ENCODE results near the gene IL10RA.
"Not testable (repeated sequence)": the region's sequence is repeated elsewhere in the genome, so short reads cannot be mapped to it uniquely, and the experiment has no call there.

Gene IL10RA

DNA sequence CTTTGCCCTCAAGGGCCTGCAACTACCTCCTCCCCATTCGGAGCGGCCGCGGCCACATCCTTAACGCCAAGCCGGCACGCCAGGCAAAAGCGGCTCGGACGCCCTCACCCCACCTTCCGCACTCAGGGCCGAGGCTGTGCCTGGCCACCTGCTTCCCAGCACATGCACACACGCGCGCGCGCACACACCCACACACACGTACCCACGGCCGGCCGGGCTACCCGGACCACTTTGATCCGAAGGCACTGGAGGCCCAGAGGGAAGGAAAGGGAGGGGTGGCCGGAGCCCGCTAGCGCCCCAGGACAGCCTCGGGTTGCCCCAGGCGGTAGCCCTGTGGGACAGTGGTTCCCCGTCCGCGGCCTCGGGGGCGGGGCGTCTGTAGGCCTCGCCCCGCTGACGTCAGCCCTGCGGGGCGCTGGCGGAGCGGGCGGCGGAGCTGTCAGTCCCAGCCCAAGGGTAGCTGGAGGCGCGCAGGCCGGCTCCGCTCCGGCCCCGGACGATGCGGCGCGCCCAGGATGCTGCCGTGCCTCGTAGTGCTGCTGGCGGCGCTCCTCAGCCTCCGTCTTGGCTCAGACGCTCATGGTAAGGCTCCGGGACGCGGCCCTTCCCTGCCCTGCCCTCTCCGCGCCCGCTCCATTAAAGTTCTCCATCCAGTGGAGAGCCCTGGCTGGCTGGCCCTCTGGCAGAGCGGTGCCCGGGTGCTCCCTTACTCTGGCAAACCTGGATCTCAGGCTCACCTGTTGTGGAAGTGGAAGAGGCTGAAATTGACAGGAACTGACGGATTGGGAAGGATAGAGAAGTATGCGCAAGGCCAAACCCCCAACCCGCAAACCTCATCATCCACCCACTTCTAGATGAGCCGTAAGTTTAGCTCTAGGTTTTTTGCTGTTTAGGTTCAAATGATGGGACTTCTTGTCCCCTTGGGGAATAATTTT, at the start of gene IL10RA:
Gene IL10RA, plus strand, starts transcription at position 442 of the 935 bp plus-strand sequence. Its CDS starts 74 bp downstream, at position 516.
- peak; percentile 10 for DNase-seq (ENCODE audit: low read depth)

DNA sequence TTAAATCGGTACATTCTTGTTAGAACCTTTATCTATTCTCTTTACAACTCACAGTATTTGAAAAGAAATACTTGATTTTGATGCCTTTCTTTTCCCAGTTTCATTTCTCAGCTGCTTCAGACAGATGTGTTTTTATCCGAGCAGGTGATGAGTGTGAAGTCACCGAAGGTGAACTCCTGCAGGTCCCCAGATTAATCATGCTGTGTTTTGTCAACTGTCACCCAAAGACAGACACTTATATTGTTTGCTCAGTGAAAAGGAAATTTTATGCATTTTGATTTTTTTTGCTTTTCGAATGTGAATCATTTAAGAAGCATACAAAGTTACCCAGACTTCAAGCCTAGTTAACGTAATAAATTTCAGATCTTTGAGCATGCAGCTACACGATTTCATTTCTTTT, 49.2 kb upstream of the IL10RA start:
- no peak for DNase-seq (ENCODE audit: low read depth)

DNA sequence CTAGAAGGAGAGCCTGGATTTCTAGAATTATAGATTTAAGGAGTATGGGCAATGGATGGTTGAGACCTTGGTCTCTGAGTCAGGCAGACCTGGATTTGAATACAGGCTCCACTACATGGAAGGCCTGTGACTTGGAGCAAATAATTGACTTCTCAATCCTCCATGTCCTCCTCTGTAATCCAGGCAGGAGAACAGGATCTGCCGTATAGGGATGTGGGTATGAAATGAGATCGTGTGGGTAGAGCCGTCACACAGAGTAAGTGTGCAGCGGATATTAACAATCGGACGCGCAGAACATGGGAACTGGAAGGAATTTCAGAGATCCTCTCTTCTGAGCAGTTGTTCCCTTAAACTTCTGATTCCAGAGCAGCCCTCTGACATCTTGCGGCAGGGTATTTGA, 45.5 kb upstream of the IL10RA start:
- DNase-seq (ENCODE audit: low read depth): no peak

DNA sequence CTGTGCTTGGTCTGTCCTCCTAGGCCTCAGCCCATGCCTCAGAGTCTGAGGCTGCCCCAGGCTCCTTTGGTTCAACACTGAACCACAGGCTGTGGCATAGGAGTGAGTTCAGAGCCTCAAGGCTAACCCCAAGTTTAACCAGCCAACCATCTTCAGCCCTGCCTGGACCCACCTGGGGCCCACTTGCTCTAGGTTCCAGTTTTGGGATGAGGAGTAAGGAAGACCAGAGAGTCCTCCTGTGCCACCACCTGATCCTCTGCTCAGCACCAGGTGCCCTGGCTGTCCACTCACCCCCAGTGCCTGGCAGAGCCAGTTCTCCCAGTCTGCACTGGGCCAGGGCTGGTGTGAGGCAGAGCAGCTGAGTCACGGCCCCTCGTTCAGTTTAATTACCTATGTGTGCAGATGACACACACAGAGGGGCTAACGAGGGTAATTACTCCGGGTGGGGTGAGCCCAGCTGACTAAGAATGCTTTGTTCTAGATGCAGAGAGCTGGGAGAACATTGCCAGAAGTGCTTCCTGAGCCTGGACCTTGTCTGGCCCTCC, 45.0 kb upstream of the IL10RA start:
- no peak for DNase-seq (ENCODE audit: low read depth)

DNA sequence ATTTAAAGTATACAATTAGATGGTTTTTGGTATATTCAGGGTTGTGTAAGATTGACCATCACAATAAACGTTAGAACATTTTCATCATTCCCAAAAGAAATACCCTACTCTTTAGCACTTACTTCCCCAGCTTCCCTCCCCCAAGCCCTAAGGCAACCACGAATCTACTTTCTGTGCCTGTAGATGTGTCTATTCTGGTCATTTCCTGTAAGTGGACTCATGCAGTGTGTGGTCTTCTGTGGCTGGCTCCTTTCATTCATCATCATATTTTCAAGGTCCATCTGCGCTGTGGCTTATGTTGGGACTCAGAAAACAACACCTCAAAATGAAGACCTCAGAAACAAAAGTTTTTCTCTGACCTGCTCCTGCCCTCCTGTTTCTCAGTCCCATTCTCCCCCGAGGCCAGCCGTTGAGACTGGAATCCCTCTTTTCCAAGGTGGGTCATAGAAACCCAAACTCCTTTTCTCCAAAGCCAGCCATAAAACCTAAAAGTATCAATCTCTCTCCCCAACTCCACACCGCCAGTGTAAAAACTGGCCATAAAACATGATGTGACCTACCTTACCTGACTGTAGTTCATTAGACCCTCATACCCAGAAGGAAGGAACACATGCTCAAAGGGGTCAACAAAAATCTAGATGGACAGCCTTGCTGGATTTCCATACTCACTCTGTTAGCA, 44.1 kb upstream of the IL10RA start:
- no peak for DNase-seq (ENCODE audit: low read depth)

DNA sequence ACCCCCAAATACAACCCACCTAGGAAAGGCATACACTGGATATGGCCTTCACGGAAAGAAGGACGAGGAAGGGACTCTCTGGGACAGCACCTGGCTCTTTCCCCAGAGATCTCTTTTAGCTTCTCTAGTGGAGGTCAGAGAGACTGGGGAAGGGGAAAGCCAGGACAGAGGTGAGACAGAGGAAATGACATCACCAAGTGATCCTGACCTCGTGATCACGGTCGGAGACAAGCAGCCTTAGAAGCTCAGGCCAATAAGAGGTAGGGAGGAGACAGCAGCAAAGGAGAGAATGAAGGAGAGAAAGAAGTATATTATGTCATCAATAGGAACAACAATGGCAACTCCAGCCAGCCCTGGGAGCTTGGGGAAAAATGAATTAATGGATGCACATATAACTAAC, 41.6 kb upstream of the IL10RA start:
- no peak for DNase-seq (ENCODE audit: low read depth)

DNA sequence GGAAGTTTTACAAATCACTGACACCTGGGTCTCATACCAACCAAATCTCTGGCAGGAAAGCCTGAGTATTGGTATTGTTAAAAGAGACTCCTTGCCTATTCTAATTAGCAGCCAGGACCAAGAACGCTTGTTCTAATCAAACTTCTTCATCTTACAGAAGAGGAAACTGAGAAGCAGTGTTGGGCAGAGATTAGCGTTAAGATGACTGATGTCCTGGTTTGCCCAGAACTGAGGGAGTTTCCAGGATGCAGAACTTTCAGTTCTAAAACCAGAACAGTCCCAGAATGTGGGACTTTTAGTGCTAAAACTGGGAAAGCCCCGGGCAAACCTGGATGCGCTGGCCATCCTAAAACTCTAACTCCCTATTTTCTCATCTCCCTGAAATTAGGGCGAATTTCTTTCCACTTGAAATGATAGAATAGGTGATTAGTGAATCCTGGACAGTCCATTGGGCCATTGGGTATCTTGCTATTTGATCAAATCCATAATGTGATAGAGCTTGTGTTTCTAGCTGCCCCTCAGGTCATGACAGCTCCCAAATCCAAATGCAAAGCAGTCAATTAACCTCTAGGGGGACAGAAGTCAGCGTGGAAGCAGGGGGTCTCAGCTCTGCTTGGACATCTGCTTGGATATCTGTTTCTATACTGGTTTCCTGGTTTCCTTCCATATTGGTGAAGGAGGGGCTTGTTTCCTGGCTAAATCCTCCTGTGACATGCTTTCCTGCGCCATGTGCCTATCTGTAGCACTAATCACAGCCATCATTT, 41.0 kb upstream of the IL10RA start:
- no peak for DNase-seq (ENCODE audit: low read depth)

DNA sequence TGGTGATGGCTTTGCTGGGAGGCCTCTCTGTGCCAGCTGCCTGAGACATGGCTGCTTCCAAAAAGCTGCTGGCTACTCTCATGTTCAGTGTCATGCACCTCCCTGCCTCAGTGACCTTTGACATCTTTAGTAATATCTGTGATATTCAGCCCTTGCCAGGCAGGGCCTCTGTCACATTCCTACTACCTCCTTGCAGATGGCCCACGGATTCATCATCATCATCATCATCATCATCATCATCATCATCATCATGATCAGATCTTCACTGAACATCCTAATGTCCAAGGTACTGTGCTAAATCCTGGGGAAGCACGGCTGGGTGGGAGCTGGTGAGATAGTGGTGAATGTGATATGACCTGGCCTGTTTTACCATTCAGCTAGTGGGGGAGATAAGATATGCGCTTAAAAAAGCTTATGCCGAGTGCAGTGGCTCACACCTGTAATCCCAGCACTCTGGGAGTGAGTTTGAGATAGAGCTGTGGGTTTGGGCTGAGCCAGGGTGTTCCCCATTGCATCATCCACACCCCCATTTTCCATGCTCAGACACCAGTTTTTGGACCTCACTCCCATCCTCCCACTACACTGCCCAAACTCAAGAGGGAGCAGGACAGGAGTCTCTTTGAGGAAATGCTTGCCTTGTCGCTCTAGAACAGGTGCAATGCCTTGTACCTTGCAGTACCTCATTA, 39.9 kb upstream of the IL10RA start:
- no peak for DNase-seq (ENCODE audit: low read depth)

DNA sequence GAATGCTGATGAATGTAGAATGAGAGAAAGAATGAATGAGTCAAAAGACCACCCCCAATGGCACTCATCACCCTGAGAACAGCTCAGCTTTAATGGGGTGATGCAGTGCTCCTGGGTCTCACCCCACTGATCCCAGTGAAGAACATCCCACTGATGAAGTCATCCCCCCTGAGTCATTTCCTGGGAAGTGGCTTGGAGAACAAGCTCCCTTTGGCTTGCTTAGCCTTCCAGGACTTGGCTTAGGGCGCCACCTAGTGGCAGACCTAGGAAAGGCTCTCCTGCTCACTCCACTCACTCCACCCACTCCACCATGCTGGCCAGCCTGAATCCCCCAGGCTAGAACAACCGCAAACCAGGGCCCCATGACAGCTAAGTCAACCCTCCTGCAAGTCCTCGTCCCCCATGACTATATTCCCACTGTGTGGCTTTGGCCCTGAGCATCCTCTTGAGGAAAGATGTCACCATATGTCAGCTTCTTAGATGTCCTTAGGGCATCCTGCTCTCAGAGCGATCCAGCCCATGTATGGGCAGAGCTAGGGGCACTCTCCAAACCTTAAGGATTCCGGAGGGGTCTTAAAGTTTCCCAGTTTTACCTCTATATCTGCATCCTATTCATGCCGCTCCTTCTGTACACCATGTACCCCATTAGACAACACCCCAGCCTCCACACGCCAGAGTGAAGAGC, 39.2 kb upstream of the IL10RA start:
- peak; percentile 85 for DNase-seq (ENCODE audit: low read depth)

DNA sequence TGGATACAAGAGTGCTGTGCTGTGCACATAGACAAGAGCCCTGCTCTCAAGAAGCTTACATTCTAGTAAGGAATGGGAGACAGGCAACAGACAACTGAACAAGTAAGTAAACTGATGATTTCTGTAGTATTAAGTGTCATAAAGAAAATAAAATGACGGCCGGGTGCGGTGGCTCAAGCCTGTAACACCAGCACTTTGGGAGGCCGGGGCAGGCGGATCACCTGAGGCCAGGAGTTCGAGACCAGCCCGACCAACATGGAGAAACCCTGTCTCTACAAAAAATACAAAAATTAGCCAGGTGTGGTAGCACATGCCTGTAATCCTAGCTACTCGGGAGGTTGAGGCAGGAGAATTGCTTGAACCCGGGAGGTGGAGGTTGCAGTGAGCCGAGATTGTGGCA, 38.4 kb upstream of the IL10RA start:
- not testable (repeated sequence) for DNase-seq (ENCODE audit: low read depth)

DNA sequence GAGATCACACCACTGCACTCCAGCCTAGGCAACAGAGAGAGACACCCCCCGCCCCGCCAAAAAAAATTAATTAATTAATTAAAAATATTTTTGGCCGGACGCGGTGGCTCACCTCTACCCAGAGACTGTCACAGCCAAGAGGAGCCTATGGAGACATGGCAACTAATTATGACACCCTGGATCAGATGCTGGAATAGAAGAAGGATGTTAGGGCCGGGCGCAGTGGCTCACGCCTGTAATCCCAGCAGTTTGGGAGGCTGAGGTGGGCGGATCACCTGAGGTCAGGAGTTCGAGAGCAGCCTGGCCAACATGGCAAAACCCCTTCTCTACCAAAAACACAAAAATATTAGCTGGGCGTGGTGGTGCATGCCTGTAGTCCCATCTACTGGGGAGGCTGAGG, 37.7 kb upstream of the IL10RA start:
- DNase-seq (ENCODE audit: low read depth): not testable (repeated sequence)

DNA sequence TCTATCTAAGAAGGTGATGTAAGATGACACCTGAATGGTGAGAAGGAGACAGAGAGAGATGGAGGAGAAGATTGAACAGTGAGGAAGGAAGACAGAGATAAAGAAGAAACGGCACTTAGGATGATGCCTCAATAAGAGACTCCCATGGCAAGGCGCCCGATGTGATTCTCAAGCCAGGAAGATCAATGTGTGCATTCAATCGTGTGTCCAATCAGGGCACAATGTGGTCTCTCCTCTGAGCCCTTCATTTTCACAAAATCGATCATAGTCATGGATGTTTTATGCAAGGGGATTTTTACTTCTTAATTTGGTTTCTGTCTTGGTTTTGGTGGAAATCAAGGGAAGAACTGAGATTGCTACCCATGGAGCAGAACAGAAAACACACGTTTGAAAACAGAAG, 37.1 kb upstream of the IL10RA start:
- DNase-seq (ENCODE audit: low read depth): no peak

DNA sequence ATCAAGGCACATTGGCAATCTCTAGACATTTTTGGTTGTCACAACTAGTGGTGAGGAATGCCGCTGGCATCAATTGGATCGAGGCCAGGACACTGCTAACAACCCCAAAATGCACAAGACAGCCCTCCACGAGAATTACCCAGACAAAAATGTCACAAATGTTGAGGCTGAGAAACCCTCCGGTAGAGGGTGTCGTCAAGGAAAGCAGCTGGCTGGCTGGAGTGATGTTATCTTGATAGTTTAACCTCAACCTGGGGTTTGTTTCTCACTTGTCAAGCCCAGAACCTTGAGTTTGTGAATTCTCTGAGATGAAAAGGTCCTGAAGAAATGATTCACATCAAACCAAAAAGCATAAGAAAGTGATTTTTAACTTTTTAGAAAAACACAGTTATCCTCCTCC, 35.9 kb upstream of the IL10RA start:
- DNase-seq (ENCODE audit: low read depth): no peak

DNA sequence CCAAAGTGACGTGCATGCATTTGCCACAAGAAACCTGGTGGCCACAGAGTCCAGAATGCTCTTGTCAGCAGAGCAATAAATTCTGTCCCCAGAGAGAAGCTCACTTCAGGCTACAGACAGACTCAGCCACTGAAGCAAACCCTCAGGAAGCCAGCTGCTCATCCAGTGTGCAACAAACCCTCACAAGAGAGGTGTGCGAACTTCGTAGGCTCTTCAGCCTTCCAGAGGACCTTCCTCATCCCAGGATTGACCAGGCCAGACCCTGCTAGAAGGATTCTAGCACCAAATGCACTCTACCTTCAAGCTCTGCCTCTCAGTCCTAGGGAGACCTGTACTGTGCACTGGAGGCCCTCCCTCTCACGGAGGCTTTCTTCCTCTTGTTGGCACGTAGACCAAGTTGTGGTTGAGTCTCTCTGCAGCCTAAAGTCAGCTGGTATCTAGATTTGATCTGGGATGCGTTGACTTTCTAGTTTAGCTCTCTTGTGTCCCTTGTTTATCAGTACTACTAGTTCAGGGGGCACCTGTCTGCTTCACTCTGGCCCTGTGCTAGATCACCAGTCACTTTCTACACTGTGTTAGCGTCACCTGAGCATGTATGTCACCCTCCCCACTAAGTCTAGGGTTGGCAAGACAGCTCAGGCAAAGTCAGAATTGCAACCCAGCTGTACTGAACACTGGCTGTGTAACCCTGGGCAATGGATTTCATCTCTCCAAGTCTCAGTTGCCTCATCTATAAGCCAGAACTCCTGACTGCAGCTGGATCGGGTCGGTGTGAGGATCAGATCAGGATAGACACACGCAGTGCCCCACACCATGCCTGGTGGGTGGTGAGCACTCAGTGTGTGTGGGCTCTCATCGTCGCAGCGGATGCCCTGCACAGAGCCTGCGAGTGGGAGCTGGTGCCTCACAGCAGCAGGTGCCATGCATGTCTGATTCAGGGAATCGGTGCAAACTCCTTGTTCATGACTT, 34.9 kb upstream of the IL10RA start:
- no peak for DNase-seq (ENCODE audit: low read depth)

DNA sequence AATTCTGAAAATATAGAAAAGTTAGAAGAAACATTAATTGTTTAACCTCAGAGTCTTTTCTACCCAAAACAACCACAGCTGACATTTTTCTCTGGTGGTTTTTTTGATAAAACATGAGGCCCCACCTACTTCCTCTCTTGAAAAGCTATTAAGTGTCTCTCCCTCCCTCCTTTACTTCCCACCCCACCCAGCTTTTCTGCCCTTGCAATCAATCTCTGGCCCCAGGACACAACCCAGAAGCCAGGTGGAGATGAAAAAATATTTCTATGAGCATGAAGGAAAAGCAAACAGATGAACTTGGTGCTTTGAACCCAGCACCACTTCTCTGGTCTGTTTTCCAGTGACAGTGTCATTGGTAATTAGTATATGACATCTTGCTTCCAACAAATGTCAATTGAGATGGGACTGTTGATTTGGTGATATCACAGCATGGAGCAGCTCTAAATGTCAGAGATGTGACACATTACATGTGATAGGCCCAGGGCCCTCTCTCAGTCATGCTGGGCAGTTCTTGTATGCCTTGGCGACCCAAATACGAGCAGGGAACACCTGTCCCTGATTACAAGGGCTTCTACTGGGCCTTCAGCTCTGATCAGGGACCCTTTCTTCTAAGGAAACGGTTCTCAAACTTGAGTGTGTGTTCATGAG, 33.0 kb upstream of the IL10RA start:
- no peak for DNase-seq (ENCODE audit: low read depth)

DNA sequence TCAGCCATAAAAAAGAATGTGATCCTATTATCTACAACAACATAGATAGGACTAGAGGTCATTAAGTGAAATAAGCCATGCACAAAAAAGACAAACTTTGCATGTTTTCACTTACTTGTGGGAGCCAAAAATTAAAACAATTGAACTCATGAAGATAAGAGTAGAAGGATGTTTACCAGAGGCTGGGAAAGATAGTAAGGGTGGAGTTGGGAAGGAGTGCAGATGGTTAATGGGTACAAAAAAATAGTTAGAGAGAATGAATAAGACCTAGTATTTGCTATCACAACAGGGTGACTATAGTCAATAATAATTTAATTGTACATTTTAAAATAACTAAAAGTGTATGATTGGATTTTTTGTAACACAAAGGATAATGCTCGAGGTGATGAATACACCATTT, 27.2 kb upstream of the IL10RA start:
- DNase-seq (ENCODE audit: low read depth): no peak

DNA sequence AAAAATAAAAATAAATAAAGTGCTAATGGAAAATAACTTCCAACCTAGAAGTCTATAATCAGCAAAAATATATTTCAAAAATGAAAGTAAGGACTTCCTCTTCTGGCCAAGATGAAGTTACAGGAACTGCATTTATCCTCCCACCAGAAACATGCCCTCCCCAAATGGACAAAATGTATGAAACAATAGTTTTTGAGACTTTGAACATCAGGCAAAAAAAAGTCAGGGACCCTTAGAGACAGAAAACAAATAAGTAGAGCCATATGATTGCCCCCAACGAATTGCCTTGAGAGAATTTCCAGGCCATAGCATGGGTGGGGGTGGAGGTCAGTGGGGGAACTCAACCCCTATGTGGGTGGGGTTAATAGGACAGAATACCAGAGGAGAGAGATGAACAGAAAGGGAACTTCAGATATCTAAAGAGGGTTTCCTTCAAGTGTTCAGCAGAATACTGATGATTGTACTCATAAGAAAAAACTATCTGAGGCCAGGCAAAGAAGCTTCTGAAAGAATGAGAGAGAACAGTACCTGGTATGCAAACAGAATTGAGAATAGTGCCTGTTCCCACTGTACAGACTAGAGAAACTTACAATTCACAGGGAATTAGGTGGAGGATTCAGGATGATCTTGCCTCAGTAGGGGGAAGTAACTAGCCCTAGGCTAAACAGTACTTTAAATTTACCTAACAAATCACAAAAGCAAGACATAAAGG, 26.6 kb upstream of the IL10RA start:
- DNase-seq (ENCODE audit: low read depth): no peak

DNA sequence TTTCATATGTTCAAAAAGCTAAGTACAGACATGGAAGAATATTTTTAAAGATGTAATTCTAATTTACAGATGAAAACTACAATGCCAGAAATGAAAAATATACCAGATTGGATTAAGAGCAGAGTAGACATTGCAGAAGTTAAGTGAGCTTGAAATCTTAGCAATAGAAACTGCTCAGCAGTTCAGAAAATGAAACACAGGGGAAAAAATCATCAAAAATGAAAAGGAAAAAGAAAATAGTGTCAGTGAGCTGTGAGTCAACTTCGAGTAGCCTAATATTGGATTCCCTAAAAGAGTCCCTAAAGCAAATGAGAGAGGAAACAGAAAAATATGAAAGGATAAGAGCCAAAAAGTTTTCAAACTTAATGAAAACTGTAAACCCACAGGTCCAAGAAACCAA, 25.8 kb upstream of the IL10RA start:
- no peak for DNase-seq (ENCODE audit: low read depth)

DNA sequence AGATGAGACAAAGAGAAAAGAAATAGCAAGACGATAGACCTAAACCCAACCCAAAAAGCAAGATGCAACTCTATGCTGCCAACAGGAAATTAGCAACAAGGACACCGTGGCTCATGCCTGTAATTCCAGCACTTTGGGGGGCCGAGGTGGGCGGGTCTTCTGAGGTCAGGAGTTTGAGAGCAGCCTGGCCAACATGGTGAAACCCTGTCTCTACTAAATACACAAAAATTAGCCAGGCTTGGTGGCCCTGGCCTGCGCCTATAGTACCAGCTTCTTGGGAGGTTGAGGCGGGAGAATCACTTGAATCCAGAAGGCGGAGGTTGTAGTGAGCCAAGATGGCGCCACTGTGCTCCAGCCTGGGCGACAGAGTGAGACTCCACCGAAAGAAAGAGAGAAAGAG, 24.3 kb upstream of the IL10RA start:
- DNase-seq (ENCODE audit: low read depth): no peak
